Trophoblast cell (in vitro differentiated cells and primary cell): Measurements from ENCODE around the gene DENND1A.
A peak's percentile ranks its signal among the peaks of the same experiment; 100 is the strongest.

Source experiments
- DNase-seq, 2 donors: peaks; one replicate each; pipeline ENCODE4 v3.0.0-alpha.2; 2016
- H2AFZ ChIP-seq: 2 replicates; pipeline ENCODE4 v1.6.1; 2013; ENCODE audit warnings: low read length, moderate library complexity, mild to moderate bottlenecking; ENCODE audit not compliant: insufficient read depth, poor library complexity
- H2AK5ac ChIP-seq: 2 replicates; pipeline ENCODE4 v1.6.1; 2013; ENCODE audit warnings: mild to moderate bottlenecking, low read length
- H2BK120ac ChIP-seq: 2 replicates; pipeline ENCODE4 v1.6.1; 2013; ENCODE audit warnings: low read length, mild to moderate bottlenecking, moderate library complexity; ENCODE audit not compliant: insufficient read depth, poor library complexity
- H2BK12ac ChIP-seq: 2 replicates; pipeline ENCODE4 v1.6.1; 2013; ENCODE audit warnings: mild to moderate bottlenecking, low read length, moderate library complexity
- H2BK5ac ChIP-seq: 2 replicates; pipeline ENCODE4 v1.6.1; 2013; ENCODE audit warnings: low read length, low read depth, moderate library complexity, mild to moderate bottlenecking; ENCODE audit not compliant: poor library complexity
- H3K14ac ChIP-seq: 2 replicates; pipeline ENCODE4 v1.6.1; 2013; ENCODE audit warnings: mild to moderate bottlenecking, low read length
- H3K18ac ChIP-seq: 2 replicates; pipeline ENCODE4 v1.6.1; 2013; ENCODE audit warnings: mild to moderate bottlenecking, low read length
- H3K23ac ChIP-seq: 2 replicates; pipeline ENCODE4 v1.6.1; 2013; ENCODE audit warnings: low read length
- H3K27ac ChIP-seq: 2 replicates; pipeline ENCODE4 v1.5.1; 2013; ENCODE audit warnings: low read depth, mild to moderate bottlenecking, inconsistent platforms, low read length, moderate library complexity
- H3K27me3 ChIP-seq: 2 replicates; pipeline ENCODE4 v1.6.1; 2013; ENCODE audit warnings: inconsistent platforms, mild to moderate bottlenecking, low read length, moderate library complexity; ENCODE audit not compliant: insufficient read depth
- H3K36me3 ChIP-seq, 2 experiments: 1 replicate in 1 of 2; 2 replicates in 1 of 2; pipeline ENCODE4 v1.6.1; 2013; ENCODE audit warnings: low read length in 2 of 2, mild to moderate bottlenecking in 2 of 2, moderate library complexity in 1 of 2; ENCODE audit not compliant: insufficient read depth in 2 of 2, control insufficient read depth in 1 of 2
- H3K4ac ChIP-seq: 2 replicates; pipeline ENCODE4 v1.6.1; 2013; ENCODE audit warnings: low read depth, mild to moderate bottlenecking, low read length, moderate library complexity
- H3K4me1 ChIP-seq, 2 experiments: 1 replicate in 1 of 2; 2 replicates in 1 of 2; pipeline ENCODE4 v1.6.1; 2013; ENCODE audit warnings: low read length in 2 of 2, mild to moderate bottlenecking in 2 of 2, moderate library complexity in 1 of 2; ENCODE audit not compliant: insufficient read depth in 2 of 2, control insufficient read depth in 1 of 2
- H3K4me2 ChIP-seq: 2 replicates; pipeline ENCODE4 v1.6.1; 2013; ENCODE audit warnings: inconsistent platforms, mild to moderate bottlenecking, low read length, moderate library complexity
- H3K4me3 ChIP-seq: 2 replicates; pipeline ENCODE4 v1.5.1; 2013; ENCODE audit warnings: mild to moderate bottlenecking, low read depth, low read length, inconsistent platforms
- H3K79me1 ChIP-seq: one replicate; pipeline ENCODE4 v1.6.1; 2013; ENCODE audit warnings: low read length
- H3K79me2 ChIP-seq: 2 replicates; pipeline ENCODE4 v1.6.1; 2013; ENCODE audit warnings: low read length, mild to moderate bottlenecking; ENCODE audit not compliant: control insufficient read depth, insufficient read depth, poor library complexity
- H3K9ac ChIP-seq: 2 replicates; pipeline ENCODE4 v1.6.1; 2013; ENCODE audit warnings: mild to moderate bottlenecking, low read length
- H3K9me3 ChIP-seq: 2 replicates; pipeline ENCODE4 v1.6.1; 2013; ENCODE audit warnings: low read depth, mild to moderate bottlenecking, control low read depth, inconsistent platforms, low read length; ENCODE audit not compliant: insufficient read depth
- H4K12ac ChIP-seq: 2 replicates; pipeline ENCODE4 v1.6.1; 2013; ENCODE audit warnings: low read depth, mild to moderate bottlenecking, low read length, moderate library complexity
- H4K8ac ChIP-seq: 2 replicates; pipeline ENCODE4 v1.6.1; 2013; ENCODE audit warnings: low read depth, mild to moderate bottlenecking, low read length, moderate library complexity
- H4K91ac ChIP-seq: one replicate; pipeline ENCODE4 v1.6.1; 2013; ENCODE audit warnings: low read depth, mild to moderate bottlenecking, low read length, moderate library complexity
- WGBS: extraction: QIAGEN DNeasy Blood & Tissue Kit; methylation state at CpG from one replicate; pipeline ENCODE4 v1.1.7; 2013; ENCODE audit warnings: missing lambda C conversion rate; ENCODE audit not compliant: insufficient read length, insufficient coverage; ENCODE audit errors: extremely low coverage; 5-methylcytosine and 5-hydroxymethylcytosine counted together

Gene DENND1A

DNA sequence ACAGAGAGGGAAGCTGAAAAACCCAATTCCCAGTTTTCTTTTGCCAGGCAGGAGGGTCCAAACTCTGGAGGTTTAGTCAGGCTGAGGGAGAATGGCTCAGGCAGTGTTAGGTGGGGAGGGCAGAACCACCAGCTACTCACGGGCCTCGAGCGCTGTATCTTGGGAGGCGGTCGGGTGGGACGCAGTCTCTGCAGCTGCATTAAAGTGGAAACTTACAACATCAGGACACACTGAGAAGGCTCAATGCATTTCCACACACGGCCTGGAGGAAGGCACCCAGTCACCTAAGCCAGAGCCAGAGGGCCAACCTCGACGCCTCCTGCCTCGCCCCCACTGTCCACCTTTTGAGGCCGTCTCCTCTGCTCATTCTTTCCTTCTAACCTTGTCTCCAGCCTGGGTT is 518.3 kb downstream of the DENND1A start:
- Histone ChIP-seq H3K9ac (no peak overlapping the region), H3K4ac (no peak overlapping the region), H3K4me2 (no peak overlapping the region), H3K9me3 (no peaks in the 10 kb centered on the region), H2BK12ac (no peak overlapping the region), H3K4me3 (no peak overlapping the region), H3K18ac (no peak overlapping the region), H2AK5ac (no peak overlapping the region), H3K79me2 (no peaks in the 10 kb centered on the region), H3K79me1 (no peaks in the 10 kb centered on the region), H2BK5ac (no peak overlapping the region), H2AFZ (no peak overlapping the region), H3K4me1 (peaks cover 0 to under 1% of the 10 kb centered on the region in 2 experiments), H3K27ac (no peak overlapping the region), H3K27me3 (no peaks in the 10 kb centered on the region), H3K14ac (no peak overlapping the region), H4K91ac (no peak overlapping the region), H2BK120ac (no peak overlapping the region), H3K36me3 (no peaks in the 10 kb centered on the region), H3K23ac (no peak overlapping the region), H4K8ac (no peak overlapping the region), H4K12ac (no peak overlapping the region)
- DNase-seq = no peak
- no CpG with 5 or more reads among the region's 11 CpGs for WGBS

DNA sequence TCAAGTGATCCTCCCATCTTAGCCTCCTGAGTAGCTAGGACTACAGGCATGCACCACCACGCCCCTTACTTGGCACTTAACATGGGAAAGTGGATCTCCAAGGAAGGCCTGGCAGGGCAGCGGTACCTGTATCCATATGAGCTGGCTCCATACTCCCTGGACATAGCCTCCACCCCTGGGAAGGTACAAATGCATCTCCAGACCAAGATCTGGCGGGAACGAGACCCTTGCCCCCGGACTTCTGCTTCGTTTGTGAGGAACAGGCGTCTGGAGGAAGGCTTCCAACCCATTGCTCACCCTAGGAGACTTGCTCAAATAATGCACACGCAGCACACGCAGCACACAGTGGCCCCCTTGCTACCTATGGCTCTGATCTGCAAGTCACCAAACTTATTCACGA is 518.7 kb downstream of the DENND1A start:
- Histone ChIP-seq H3K79me2 (no peaks in the 10 kb centered on the region), H4K8ac (no peak overlapping the region), H3K27me3 (no peaks in the 10 kb centered on the region), H3K9me3 (no peaks in the 10 kb centered on the region), H3K9ac (no peak overlapping the region), H3K18ac (no peak overlapping the region), H2BK12ac (no peak overlapping the region), H3K23ac (no peak overlapping the region), H4K91ac (no peak overlapping the region), H3K4me3 (no peak overlapping the region), H2BK120ac (no peak overlapping the region), H3K27ac (no peak overlapping the region), H4K12ac (no peak overlapping the region), H2AFZ (no peak overlapping the region), H3K4me2 (no peak overlapping the region), H3K4me1 (peaks cover 0 to 4% of the 10 kb centered on the region in 2 experiments), H3K14ac (no peak overlapping the region), H3K36me3 (no peaks in the 10 kb centered on the region), H3K4ac (no peak overlapping the region), H2BK5ac (no peak overlapping the region), H3K79me1 (no peaks in the 10 kb centered on the region), H2AK5ac (no peak overlapping the region)
- DNase-seq = no peak
- WGBS = no CpG with 5 or more reads among the region's 10 CpGs

DNA sequence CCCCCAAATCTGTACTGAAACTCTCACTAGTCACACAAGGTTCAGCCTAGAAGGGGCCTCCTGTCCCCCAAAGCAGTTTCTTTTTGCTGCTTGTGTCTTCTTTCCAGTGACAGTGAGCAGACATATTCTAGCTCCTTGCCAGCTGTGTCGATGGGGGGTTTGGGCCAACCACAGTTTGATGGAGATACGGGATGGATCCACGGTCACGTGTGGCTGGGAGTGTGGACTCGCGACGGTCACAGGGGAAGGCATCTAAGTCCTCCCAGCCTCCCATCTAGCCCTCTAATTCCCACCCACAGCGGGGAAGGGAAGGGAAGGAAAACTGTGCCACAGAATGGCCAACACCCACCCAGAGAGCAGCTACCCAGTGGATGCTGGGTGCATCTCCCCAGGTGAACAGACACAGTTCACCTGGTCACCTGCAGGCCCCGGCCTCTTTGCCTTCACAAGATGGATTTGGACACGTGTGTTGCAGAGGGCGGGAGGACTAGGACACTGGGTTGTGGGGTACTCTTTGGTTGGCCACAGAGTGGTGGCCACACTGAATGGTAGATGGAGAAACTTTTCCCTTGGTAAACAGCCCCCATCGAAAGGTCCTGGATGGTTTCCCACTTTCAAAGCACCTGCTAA is 519.5 kb downstream of the DENND1A start:
- Histone ChIP-seq H3K79me1 (no peaks in the 10 kb centered on the region), H2BK5ac (no peak overlapping the region), H3K18ac (no peak overlapping the region), H3K9me3 (no peaks in the 10 kb centered on the region), H4K91ac (no peak overlapping the region), H3K4me1 (peaks cover 0 to 4% of the 10 kb centered on the region in 2 experiments), H4K12ac (no peak overlapping the region), H3K4me2 (no peak overlapping the region), H3K4me3 (no peak overlapping the region), H3K79me2 (no peaks in the 10 kb centered on the region), H2BK120ac (no peak overlapping the region), H3K27ac (no peak overlapping the region), H3K14ac (no peak overlapping the region), H3K4ac (no peak overlapping the region), H3K23ac (no peak overlapping the region), H2BK12ac (no peak overlapping the region), H3K36me3 (no peaks in the 10 kb centered on the region), H2AK5ac (no peak overlapping the region), H4K8ac (no peak overlapping the region), H3K27me3 (no peaks in the 10 kb centered on the region), H2AFZ (no peak overlapping the region), H3K9ac (no peak overlapping the region)
- DNase-seq = no peak
- no CpG with 5 or more reads among the region's 12 CpGs for WGBS

DNA sequence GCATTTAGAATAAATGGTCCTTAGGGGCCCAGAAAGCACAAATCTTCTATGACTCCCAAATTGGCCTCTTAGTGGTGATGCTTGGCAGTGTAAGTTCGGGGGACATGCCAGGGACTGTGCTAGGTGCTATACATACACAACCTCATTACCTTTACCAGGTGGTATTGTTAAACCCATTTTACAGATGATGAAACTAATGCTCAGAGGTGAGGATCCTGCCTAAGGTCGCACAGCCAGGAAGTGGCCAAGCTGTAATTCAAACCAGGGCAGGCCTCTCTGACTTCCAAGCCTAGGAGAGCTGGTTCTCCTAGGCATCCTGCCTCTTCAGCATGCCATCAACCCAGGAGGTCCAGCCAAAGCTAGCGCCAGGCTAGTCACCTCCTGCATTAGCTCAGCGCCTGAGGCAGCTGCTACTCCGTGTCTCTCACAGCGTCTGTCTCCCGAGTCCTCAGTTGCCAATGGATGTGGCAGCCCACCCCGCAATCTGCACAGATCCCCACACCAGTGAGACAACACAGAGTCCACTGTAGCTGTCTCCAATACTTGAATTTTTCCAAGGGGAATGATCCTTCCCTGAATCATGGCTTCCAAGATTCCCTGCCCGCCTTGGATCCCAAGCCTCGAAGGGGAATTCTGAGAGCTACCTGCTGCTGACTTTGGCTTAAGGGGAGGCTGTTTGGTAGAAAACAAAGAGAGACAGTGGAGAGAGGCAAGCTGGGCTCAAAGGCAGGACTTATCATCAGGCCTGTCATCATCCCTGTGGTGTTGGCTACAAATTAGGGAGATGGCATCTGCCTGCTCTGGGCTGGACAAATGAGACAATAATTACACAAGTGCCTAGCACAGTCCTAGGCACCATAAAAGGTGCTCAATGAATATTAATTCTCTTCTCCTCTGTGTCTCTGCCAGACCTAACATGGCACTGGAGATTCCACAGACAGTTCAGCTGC is 521.3 kb downstream of the DENND1A start:
- WGBS = no CpG with 5 or more reads among the region's 10 CpGs
- Histone ChIP-seq H3K18ac (no peak overlapping the region), H4K12ac (no peak overlapping the region)

More for the DNA sequence above, 521.3 kb downstream of the DENND1A start:
- Histone ChIP-seq H3K27ac (no peak overlapping the region), H3K36me3 (no peaks in the 10 kb centered on the region), H2BK12ac (no peak overlapping the region), H2AFZ (no peak overlapping the region), H3K4ac (no peak overlapping the region), H3K79me1 (no peaks in the 10 kb centered on the region), H3K4me3 (no peak overlapping the region), H3K9ac (no peak overlapping the region), H3K23ac (no peak overlapping the region), H2AK5ac (no peak overlapping the region), H4K91ac (no peak overlapping the region), H2BK5ac (no peak overlapping the region), H3K14ac (no peak overlapping the region), H4K8ac (no peak overlapping the region), H3K79me2 (no peaks in the 10 kb centered on the region), H3K9me3 (no peaks in the 10 kb centered on the region), H3K4me2 (no peak overlapping the region), H3K27me3 (no peaks in the 10 kb centered on the region), H3K4me1 (peaks cover 0 to 4% of the 10 kb centered on the region in 2 experiments), H2BK120ac (no peak overlapping the region)
- DNase-seq = peak in 1 of 2 donors; percentile 68
